NB4 (cell line): Measurements from ENCODE around the gene FERMT3.

Experiments
- CTCF ChIP-seq: IDR thresholded peaks from one replicate; pipeline ENCODE4 v1.5.1; 2012; ENCODE audit warnings: low read depth, low read length
- MYC ChIP-seq: IDR thresholded peaks from 2 replicates; pipeline ENCODE4 v1.6.1; 2011; ENCODE audit warnings: low read depth, low read length
- POLR2A ChIP-seq: IDR thresholded peaks from 2 replicates; pipeline ENCODE4 v1.6.1; 2011; ENCODE audit warnings: mild to moderate bottlenecking; ENCODE audit not compliant: insufficient read length; ENCODE audit errors: extremely low read depth

GRCh38 chr11:64161037-64161436 lies 45.5 kb upstream of the FERMT3 start:
- TF ChIP-seq CTCF (no peak), POLR2A (no peak), MYC (no peak)
